IMR-90 (cell line): Measurements from ENCODE around the gene DENND1A. TPM values are rescaled to one million over a fixed set of nuclear protein-coding genes. Genes with fewer than 3 reads are reported as not detected.

ENCODE experiments used
- ATAC-seq: fragments of 200-7000 bp; cut with Tn5 transposase; 2 replicates; pipeline ENCODE4 v1.9.1; 2020; ENCODE audit warnings: low read depth, mild to moderate bottlenecking, moderate library complexity
- BruUV-seq: library from RNA; stranded (reverse); fragments of 400-500 nt; replicated peaks from 2 replicates; lab custom pipeline; 2021; lab: Mats Ljungman, UMichigan
- CTCF ChIA-PET: fragments of 300-600 bp; formaldehyde crosslinking; extraction: SDS; loops from one replicate; lab custom pipeline; 2021; ENCODE audit warnings: antibody characterized with exemption; lab: Yijun Ruan, JAX
- POLR2A ChIA-PET: fragments of 300-600 bp; sonication (Branson Sonifier 250); formaldehyde crosslinking; loops from one replicate; lab custom pipeline; 2022; ENCODE audit warnings: antibody characterized with exemption; ENCODE audit not compliant: unreplicated experiment; lab: Charles Lee
- DNase-seq: peaks from one replicate; pipeline ENCODE4 v3.0.0; 2013
- H2AFZ ChIP-seq: replicated peaks from 2 replicates; pipeline ENCODE3; 2013; ENCODE audit warnings: low read length, mild to moderate bottlenecking; ENCODE audit not compliant: poor library complexity
- H2AK5ac ChIP-seq: 2 replicates; pipeline ENCODE4 v1.6.1; 2013; ENCODE audit warnings: low read depth, low read length, inconsistent platforms
- H2AK9ac ChIP-seq: replicated peaks from 2 replicates; pipeline ENCODE3; 2013; ENCODE audit warnings: mild to moderate bottlenecking, low read depth, low read length, moderate library complexity; ENCODE audit not compliant: poor library complexity
- H2BK120ac ChIP-seq: 2 replicates; pipeline ENCODE4 v1.6.1; 2013; ENCODE audit warnings: low read depth, low read length, inconsistent platforms
- H2BK15ac ChIP-seq: 3 replicates; pipeline ENCODE4 v1.6.1; 2013; ENCODE audit warnings: low read depth, low read length, inconsistent platforms
- H2BK20ac ChIP-seq: 2 replicates; pipeline ENCODE4 v1.6.1; 2013; ENCODE audit warnings: low read depth, mild to moderate bottlenecking, inconsistent platforms, low read length, moderate library complexity
- H2BK5ac ChIP-seq: 2 replicates; pipeline ENCODE4 v1.6.1; 2013; ENCODE audit warnings: mild to moderate bottlenecking, low read depth, low read length, inconsistent platforms; ENCODE audit not compliant: poor library complexity, severe bottlenecking
- H3K14ac ChIP-seq: replicated peaks from 2 replicates; pipeline ENCODE4 v1.6.1; 2013; ENCODE audit warnings: low read depth, low read length, inconsistent platforms
- H3K18ac ChIP-seq: 2 replicates; pipeline ENCODE4 v1.6.1; 2013; ENCODE audit warnings: low read depth, low read length, control low read depth
- H3K23ac ChIP-seq: 2 replicates; pipeline ENCODE4 v1.6.1; 2013; ENCODE audit warnings: low read depth, low read length, inconsistent platforms
- H3K27ac ChIP-seq: 2 replicates; pipeline ENCODE4 v1.5.1; 2013; ENCODE audit warnings: mild to moderate bottlenecking, control low read depth, low read length; ENCODE audit not compliant: insufficient read depth
- H3K27me3 ChIP-seq: 2 replicates; pipeline ENCODE4 v1.6.1; 2013; ENCODE audit warnings: low read length; ENCODE audit not compliant: control insufficient read depth, insufficient read depth
- H3K36me3 ChIP-seq: 2 replicates; pipeline ENCODE4 v1.6.1; 2013; ENCODE audit warnings: low read length, mixed read lengths; ENCODE audit not compliant: control insufficient read depth, insufficient read depth
- H3K4ac ChIP-seq: 2 replicates; pipeline ENCODE4 v1.6.1; 2013; ENCODE audit warnings: low read depth, low read length, inconsistent platforms
- H3K4me1 ChIP-seq: 2 replicates; pipeline ENCODE4 v1.6.1; 2013; ENCODE audit warnings: low read length, mixed read lengths; ENCODE audit not compliant: control insufficient read depth, insufficient read depth
- H3K4me2 ChIP-seq: 2 replicates; pipeline ENCODE4 v1.6.1; 2013; ENCODE audit warnings: low read depth, mild to moderate bottlenecking, control low read depth, low read length, moderate library complexity
- H3K4me3 ChIP-seq: 2 replicates; pipeline ENCODE4 v1.5.1; 2013; ENCODE audit warnings: low read depth, mild to moderate bottlenecking, control low read depth, low read length, moderate library complexity; ENCODE audit not compliant: insufficient read depth
- H3K56ac ChIP-seq: 2 replicates; pipeline ENCODE4 v1.6.1; 2013; ENCODE audit warnings: low read length, inconsistent platforms; ENCODE audit not compliant: insufficient read depth; ENCODE audit errors: extremely low read depth
- H3K79me1 ChIP-seq, 2 experiments: 2 replicates each; pipeline ENCODE4 v1.6.1; 2013; ENCODE audit warnings: low read length in 2 of 2, inconsistent platforms in 1 of 2, low read depth in 1 of 2
- H3K9ac ChIP-seq: 2 replicates; pipeline ENCODE4 v1.6.1; 2013; ENCODE audit warnings: low read depth, low read length, control low read depth
- H3K9me1 ChIP-seq: 2 replicates; pipeline ENCODE4 v1.6.1; 2013; ENCODE audit warnings: low read length, inconsistent platforms; ENCODE audit not compliant: insufficient read depth
- H3K9me3 ChIP-seq: 2 replicates; pipeline ENCODE4 v1.6.1; 2013; ENCODE audit warnings: low read length; ENCODE audit not compliant: control insufficient read depth, insufficient read depth
- H4K20me1 ChIP-seq: 2 replicates; pipeline ENCODE4 v1.6.1; 2013; ENCODE audit warnings: low read length, inconsistent platforms; ENCODE audit not compliant: insufficient read depth
- H4K5ac ChIP-seq: 2 replicates; pipeline ENCODE4 v1.6.1; 2013; ENCODE audit warnings: mild to moderate bottlenecking, low read depth, low read length, control low read depth
- H4K8ac ChIP-seq, 2 experiments: 2 replicates each; pipeline ENCODE4 v1.6.1; 2013; ENCODE audit warnings: low read depth in 2 of 2, low read length in 2 of 2, control low read depth in 1 of 2, inconsistent platforms in 1 of 2
- H4K91ac ChIP-seq: 2 replicates; pipeline ENCODE4 v1.6.1; 2013; ENCODE audit warnings: low read depth, low read length, inconsistent platforms; ENCODE audit not compliant: insufficient read depth
- BHLHE40 ChIP-seq: fragments of 150-350 bp; IDR thresholded peaks from 2 replicates; pipeline ENCODE4 v1.6.1; 2016; ENCODE audit warnings: mild to moderate bottlenecking, low read depth, low read length
- CEBPB ChIP-seq: IDR thresholded peaks from 2 replicates; pipeline ENCODE4 v1.6.1; 2012; ENCODE audit warnings: low read depth, low read length, improper control_type of control experiment
- CHD1 ChIP-seq: IDR thresholded peaks from 2 replicates; pipeline ENCODE4 v1.6.1; 2012; ENCODE audit warnings: low read depth, low read length, improper control_type of control experiment
- ELK1 ChIP-seq: fragments of 150-350 bp; IDR thresholded peaks from 2 replicates; pipeline ENCODE4 v1.6.1; 2016; ENCODE audit warnings: low read depth, mild to moderate bottlenecking, low read length, moderate library complexity, borderline replicate concordance
- FOS ChIP-seq: fragments of 150-350 bp; IDR thresholded peaks from 2 replicates; pipeline ENCODE4 v1.6.1; 2016; ENCODE audit warnings: low read depth, low read length
- MAFK ChIP-seq: IDR thresholded peaks from 2 replicates; pipeline ENCODE4 v1.6.1; 2012; ENCODE audit warnings: low read depth, low read length, improper control_type of control experiment
- MAZ ChIP-seq: IDR thresholded peaks from 2 replicates; pipeline ENCODE4 v1.6.1; 2012; ENCODE audit warnings: low read depth, mild to moderate bottlenecking, low read length, improper control_type of control experiment, moderate library complexity, borderline replicate concordance
- MXI1 ChIP-seq: IDR thresholded peaks from 2 replicates; pipeline ENCODE4 v1.6.1; 2012; ENCODE audit warnings: low read depth, mild to moderate bottlenecking, low read length, moderate library complexity, borderline replicate concordance
- NFE2L2 ChIP-seq: fragments of 150-350 bp; IDR thresholded peaks from 2 replicates; pipeline ENCODE4 v1.6.1; 2016; ENCODE audit warnings: low read depth, mild to moderate bottlenecking, low read length
- POLR2A ChIP-seq: IDR thresholded peaks from 2 replicates; pipeline ENCODE4 v1.6.1; 2012; ENCODE audit warnings: mild to moderate bottlenecking, low read depth, low read length
- RAD21 ChIP-seq: IDR thresholded peaks from 2 replicates; pipeline ENCODE4 v1.6.1; 2012; ENCODE audit warnings: low read length, improper control_type of control experiment
- RCOR1 ChIP-seq: IDR thresholded peaks from 2 replicates; pipeline ENCODE4 v1.6.1; 2012; ENCODE audit warnings: mild to moderate bottlenecking, low read length, improper control_type of control experiment; ENCODE audit not compliant: insufficient replicate concordance
- RFX5 ChIP-seq: IDR thresholded peaks from 2 replicates; pipeline ENCODE4 v1.8.0; 2012; ENCODE audit warnings: low read depth, mild to moderate bottlenecking, low read length, moderate library complexity
- SMC3 ChIP-seq: fragments of 150-350 bp; IDR thresholded peaks from 2 replicates; pipeline ENCODE4 v1.6.1; 2016; ENCODE audit warnings: low read depth, mild to moderate bottlenecking, antibody characterized with exemption, low read length, moderate library complexity
- USF2 ChIP-seq: fragments of 150-350 bp; IDR thresholded peaks from 2 replicates; pipeline ENCODE4 v1.6.1; 2017; ENCODE audit warnings: mild to moderate bottlenecking, antibody characterized with exemption, low read length, low read depth
- WGBS, 2 experiments: methylation state at CpG; one replicate each; pipeline versions ENCODE4 v1.1.5 to v1.1.7; 2013; ENCODE audit warnings: missing lambda C conversion rate in 2 of 2; ENCODE audit not compliant: insufficient read length in 1 of 2; ENCODE audit errors: extremely low coverage in 2 of 2; 5-methylcytosine and 5-hydroxymethylcytosine counted together
- dilution Hi-C: fragments of 300-500 bp; cut with HindIII; formaldehyde crosslinking; loops from one replicate; pipeline ENCODE4 v1.14.3; 2018; ENCODE audit warnings: low sequenced_read_pairs; ENCODE audit not compliant: unreplicated experiment
- in situ Hi-C: fragments of 300-500 bp; cut with MboI; formaldehyde crosslinking; loops from 3 replicates; pipeline ENCODE4 v1.14.3; 2019; ENCODE audit warnings: low sequenced_read_pairs, inconsistent platforms, mixed read lengths
- intact Hi-C: fragments of 100-400 bp; cut with micrococcal nuclease; formaldehyde crosslinking; loops from 2 replicates; pipeline ENCODE4 v1.10.0; 2022
- polyA plus RNA-seq, 3 experiments: library from polyadenylated mRNA; depleted of rRNA; stranded (reverse); fragments of >200 nt; gene quantifications; 2 replicates each; pipeline ENCODE4 v1.2.3, GENCODE V29; 2012; ENCODE audit warnings: low replicate concordance in 1 of 3
- total RNA-seq: library from RNA; depleted of rRNA; stranded (reverse); fragments of >200 nt; gene quantifications from 2 replicates; pipeline ENCODE4 v1.2.3, GENCODE V29; 2012

Gene DENND1A
- total and polyA plus RNA-seq, 2 of the 4 experiments (the other 2 are of a cell fraction): 21.4 to 27.6 TPM

- Histone ChIP-seq H3K4me2 (no peak overlapping the region), H2AK9ac (no peak overlapping the region), H3K23ac (no peak overlapping the region), H3K14ac (no peak overlapping the region), H3K56ac (no peak overlapping the region), H3K18ac (no peak overlapping the region), H3K9me3 (no peaks in the 10 kb centered on the region), H3K4me3 (no peak overlapping the region), H4K8ac (no peak overlapping the region), H2BK5ac (no peak overlapping the region), H3K79me1 (no peaks in the 10 kb centered on the region), H4K5ac (no peak overlapping the region), H3K27me3 (no peaks in the 10 kb centered on the region), H3K9ac (no peak overlapping the region), H3K36me3 (no peaks in the 10 kb centered on the region; the same call in 1 of the 2 replicates), H2BK120ac (no peak overlapping the region), H2BK20ac (no peak overlapping the region), H4K91ac (no peak overlapping the region), H4K20me1 (no peaks in the 10 kb centered on the region), H2AK5ac (no peak overlapping the region), H2AFZ (no peak overlapping the region), H3K27ac (no peak overlapping the region), H2BK15ac (no peak overlapping the region), H3K4ac (no peak overlapping the region), H3K9me1 (no peaks in the 10 kb centered on the region), H3K4me1 (no peaks in the 10 kb centered on the region)
- DNase-seq: no peak
- TF ChIP-seq MXI1 (no peak), MAZ (no peak), RAD21 (no peak), FOS (no peak), RFX5 (no peak), RCOR1 (no peak), USF2 (no peak), NFE2L2 (no peak), POLR2A (no peak), CHD1 (no peak), CEBPB (no peak), BHLHE40 (no peak), MAFK (no peak), SMC3 (no peak), ELK1 (no peak)
- in situ Hi-C loops (no loop called here), intact Hi-C loops (no loop called here), dilution Hi-C loops (no loop called here)
- POLR2A ChIA-PET: no interaction called here
- BruUV-seq: no TSS peak
- WGBS, 2 experiments: 100% methylated on average over 3 of the region's 7 CpGs; no CpG with 5 or more reads in 1 of the 2 experiments
- no peak for ATAC-seq
- CTCF ChIA-PET: no interaction called here
Measured at GRCh38 chr9:123445116-123445515, 484.8 kb downstream of the DENND1A start.
